Measurements from ENCODE around the gene NGLY1.

GRCh38 chr3:25677121-25677520, 106.1 kb downstream of the NGLY1 start:
- TF ChIP-seq CTCF (IDR thresholded peaks at IDR 0.05; ENCODE audit: low read depth, low read length) (no peak), EZH2phosphoT487 (IDR thresholded peaks at IDR 0.05; ENCODE audit: low read depth) (no peak)
